Activated effector memory CD4-positive, alpha-beta T cell treated with Interleukin-2 at 50 U/mL for 16 hours (primary cell): ENCODE data around the gene RELCH.

ENCODE experiments used
- DNase-seq: peaks from one replicate; pipeline ENCODE4 v3.0.0-alpha.2; 2020

Gene RELCH

DNA sequence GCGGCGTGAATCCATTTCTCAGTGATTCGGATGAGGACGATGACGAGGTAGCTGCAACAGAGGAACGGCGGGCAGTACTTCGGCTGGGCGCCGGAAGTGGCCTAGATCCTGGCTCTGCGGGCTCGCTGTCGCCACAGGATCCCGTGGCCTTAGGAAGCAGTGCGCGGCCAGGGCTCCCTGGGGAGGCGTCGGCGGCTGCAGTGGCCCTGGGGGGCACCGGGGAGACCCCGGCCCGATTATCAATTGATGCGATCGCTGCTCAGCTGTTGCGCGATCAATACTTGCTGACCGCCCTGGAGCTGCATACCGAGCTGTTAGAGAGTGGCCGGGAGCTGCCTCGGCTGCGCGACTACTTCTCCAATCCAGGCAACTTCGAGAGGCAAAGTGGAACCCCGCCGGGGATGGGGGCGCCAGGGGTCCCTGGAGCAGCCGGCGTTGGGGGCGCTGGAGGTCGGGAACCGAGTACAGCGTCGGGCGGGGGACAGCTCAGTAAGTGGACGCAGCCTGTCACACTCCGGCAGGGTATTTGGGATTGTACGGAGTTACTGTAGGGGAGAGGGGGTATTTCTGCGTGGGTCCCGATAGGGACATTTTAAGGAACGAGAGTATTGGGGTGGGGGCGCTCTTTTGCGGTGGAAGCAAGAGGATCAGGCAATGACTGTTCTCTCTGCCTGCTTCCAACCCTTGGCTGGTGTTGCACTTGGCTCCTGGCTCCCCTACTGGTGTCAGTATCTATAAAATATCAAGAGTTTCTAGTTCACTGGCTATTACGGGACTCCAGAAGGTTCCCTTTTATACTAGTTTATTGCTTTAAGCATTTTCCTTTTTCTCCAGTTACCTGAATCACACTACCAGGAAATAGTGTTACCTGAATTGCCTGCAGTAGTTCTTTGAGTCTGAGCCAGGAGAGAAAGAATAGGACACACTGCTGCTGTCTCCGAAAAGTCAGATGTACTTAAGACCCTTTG is 772 bp downstream of the RELCH start:
- peak; percentile 5 for DNase-seq

DNA sequence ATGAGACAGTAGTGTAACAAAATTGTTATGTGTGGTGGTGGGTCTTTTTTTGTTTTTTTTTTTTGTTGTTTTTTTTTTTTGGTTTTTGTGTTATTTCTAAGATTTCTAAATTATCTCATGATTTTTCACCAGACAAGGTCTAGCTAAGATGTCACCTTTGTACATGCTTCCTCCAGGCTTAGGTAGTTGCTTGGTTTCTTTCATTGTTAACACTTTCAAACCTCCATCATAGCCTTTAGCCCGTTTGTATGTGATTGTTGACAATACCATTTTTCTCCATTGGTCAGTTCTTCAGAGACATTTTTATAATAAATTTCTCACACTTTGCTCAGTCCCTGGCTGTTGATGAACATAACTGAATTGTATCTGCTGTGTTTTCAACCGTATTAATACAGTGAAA is 2.2 kb downstream of the RELCH start:
- no peak for DNase-seq

DNA sequence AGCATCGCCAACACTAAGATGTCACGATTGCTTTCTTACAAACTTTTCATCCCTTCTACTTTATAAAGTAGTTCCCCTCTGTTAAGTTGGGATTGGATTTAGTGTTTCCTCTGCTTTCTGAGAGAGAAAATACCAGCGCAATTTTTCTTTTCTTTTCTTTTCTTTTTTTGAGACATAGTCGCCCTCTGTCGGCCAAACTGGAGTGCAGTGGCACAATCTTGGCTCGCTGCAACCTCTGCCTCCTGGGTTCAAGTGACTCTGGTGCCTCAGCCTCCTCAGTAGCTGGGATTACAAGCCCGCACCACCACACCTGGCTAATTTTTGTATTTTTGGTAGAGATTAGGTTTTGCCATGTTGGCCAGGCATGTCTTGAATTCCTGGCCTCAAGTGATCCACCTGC is 9.0 kb downstream of the RELCH start:
- no peak for DNase-seq

DNA sequence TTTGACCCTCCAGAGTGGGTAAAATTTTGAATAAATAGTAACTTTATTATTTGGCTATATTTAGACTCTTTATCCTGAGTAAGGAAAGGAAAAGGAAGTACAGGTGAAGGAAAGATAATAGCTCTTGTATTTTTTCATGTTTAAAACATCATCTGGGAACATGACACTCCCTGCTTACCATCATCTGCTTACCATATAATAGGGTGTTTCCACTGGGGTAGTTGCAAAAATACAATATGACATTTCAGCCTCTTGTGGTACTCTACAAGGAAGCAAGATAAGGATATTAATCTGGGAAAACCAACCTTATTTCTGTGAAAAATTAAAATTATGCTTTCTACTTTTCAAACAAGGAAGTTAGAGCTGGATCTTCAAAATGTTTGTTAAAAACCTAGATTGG is 9.9 kb downstream of the RELCH start:
- DNase-seq = no peak

DNA sequence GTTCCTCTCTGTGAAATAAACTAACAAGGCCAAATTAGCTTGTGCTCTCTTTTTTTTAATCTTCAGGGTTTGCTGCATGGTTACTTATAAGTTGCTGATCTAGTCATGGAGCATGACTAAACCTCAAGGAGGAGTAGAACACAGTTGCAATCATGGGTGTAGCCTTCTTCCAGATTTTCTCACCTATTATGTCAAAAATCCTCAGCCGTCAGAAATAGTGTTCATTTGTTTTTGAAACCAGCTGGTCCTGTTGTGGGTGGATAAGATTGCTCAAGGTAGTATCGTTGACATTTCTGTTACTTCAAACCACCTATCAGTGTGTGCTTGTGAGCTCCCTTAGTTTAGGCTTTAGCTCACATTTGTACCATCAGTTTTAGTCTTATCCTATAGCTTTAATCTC is 11.2 kb downstream of the RELCH start:
- DNase-seq = no peak

DNA sequence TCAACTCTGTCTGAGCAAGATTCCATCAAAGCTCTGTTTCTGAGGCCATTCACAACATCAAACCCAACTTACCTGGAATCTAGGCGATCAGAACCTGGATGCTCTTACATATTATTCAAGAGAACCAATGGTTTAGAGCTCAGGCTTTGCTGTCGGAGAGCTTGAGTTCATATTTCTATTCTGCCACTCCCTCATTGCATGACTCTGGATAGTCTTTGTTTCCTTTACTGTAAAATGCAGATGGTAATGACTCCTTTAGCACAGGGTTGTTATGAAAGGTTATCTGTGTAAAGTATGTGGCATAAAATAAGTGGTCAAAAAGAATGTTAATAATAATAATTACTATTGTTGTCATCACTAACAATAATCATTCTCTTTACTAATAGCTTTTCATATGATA is 12.6 kb downstream of the RELCH start:
- DNase-seq = no peak

DNA sequence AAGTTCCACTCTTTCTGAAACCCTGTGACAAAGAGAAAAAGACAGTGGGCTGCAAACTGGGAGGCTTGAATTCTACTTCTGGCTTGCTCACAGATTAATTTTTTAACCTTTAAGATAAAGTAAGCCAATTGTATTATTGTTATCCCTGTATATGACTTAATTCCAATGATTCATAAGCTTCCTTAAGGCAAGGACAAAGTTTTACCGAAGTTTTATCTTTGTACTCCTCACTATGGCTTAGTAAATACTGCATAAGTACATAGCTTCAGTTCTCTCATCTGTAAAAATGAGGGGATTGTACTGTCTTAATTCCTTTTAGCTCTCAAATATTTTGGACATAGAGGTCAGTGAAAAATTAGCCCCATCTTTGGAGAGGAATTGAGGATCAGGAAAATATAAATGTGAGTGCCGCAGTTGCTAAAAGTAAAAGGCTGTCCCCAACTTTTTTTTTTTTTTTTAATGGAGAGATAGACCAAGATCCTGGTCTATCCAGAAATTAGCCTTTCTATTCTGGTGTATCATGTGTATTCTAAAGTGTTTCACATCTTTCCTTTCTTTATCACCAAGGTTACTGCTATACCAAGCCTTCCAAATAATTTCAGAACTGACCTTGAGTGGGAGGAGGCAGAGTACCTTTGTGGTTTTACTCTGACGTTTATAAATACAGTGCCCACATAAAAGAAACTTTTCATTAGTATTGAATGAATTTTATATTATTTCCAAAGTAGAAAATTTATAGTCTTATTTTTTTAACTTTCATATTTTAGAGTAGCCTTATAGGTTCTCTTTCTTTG is 13.3 kb downstream of the RELCH start:
- no peak for DNase-seq

DNA sequence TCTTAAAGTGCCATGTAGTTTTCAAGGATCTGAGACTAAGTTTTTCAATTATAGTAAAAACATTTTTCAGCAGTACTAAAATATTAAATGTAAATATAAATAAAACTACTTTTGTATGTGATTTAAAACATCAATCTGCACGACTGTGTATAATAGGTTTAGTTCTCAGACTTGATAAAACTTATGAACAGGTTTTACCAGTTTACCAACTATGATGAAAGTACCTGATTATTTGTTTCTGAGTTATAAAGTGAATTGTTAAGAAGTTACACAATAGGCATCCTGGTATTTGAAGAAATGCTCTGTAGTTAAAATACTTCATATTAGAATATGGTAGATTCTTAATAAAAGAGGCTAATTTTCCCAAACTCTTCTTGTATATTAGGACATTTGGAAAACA is 14.8 kb downstream of the RELCH start:
- DNase-seq = no peak

DNA sequence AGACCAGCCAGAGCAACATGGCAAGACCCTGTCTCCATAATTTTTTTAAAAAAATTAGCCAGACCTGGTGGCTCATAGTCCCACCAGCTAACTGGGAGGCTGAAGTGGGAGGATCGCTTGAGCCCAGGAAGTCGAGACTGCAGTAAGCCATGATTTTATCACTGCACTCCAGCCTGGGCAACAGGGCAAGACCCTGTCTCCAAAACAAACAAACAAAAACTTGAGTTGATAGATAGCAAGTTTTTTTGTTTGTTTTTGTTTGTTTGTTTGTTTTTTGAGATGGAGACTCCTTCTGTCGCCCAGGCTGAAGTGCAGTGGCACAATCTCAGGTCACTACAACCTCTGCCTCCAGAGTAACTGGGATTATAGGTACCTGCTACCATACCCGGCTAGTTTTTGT is 18.8 kb downstream of the RELCH start:
- no peak for DNase-seq

DNA sequence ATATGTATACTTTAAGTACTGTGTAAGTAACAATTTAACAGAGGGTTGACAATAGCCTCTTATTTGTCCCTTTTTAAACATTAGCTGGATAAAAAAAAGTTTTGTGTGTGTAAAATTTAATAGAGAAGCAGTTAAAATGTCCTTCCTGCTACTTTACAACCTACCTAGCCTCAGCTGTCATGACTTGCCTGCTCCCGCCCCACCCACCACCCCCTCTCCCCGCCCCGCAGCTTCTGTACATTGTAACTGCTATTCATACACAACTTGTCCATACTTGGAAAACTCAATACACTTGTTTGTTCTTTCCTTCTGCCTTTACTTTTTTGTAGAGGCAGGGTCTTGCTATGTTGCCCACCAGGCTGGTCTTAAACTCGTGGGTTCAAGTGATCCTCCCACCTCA is 19.5 kb downstream of the RELCH start:
- no peak for DNase-seq

DNA sequence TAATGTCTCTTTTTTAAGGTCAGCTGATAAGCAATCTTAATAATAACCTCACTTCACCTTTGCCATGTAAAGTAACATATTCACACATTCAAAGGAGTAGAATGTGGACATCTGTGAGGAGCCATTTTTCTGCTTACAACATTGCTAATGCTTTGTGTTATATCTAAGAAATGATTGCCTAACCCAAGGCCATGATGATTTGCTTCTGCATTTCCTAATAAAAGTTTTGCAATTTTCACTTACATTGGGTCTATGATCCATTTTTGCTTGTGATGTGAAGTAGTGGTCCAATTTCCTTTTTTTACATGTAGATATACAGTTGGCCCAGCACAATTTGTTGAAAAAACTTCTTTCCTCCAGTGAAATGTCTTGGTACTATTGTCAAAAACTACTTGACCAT is 22.0 kb downstream of the RELCH start:
- no peak for DNase-seq

DNA sequence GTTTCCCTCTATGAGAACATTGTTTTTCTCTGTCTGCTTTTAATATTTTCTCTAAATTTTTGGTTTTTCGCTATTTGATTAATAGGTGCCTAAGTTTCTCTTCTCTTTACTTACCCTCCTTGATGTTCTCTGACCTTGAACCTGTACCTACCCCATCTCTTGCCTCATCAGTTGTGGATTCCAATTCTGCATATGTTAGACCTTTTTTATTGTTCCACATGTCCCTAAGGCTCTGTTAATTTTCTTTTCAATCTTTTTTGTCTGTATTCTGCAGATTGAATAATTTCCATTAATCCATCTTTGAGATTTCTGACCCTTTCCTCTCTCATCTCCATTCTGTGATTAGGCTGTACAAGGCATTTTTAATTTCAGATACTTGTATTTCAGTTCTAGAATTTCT is 23.1 kb downstream of the RELCH start:
- no peak for DNase-seq

DNA sequence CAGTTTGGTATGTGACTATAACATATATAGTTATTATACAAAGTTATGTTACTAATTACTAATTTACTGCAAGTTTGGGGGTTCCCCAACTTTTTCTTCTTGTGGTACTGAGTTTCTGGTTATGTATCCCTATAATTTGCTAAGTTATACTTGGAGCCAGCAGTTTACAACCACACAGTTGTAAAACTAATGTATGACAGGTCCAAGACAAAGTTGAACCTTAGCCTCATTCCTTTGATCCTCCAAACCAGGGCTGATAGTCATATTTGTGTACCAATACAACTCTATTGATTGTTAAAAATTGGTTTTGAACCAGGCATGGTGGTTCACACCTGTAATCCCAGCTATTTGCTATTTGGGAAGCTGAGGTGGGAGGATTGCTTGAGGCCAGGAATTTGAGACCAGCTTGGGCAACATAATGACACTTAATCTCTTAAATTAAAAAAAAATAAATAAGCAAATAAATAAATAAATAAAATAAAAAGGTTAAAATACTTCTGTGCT is 24.3 kb downstream of the RELCH start:
- no peak for DNase-seq

DNA sequence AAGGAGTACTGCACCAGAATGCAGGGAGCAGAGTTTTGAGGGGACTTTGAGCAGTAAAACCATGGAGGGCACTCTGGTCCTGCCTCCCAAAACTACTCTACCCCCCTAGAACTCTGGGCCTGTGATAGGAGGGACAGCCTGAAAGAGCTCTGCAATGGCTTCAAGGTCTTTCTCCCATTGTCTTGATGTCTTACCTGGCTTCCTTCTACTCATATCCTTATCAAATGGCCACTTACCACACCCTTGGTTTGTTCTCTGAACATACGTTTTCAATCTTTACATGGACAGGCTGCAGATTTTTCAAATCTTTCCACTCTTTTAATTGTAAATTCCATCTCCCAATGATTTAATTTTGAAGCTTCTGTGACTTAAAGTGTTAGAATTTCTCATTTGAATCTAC is 27.7 kb downstream of the RELCH start:
- DNase-seq = no peak

DNA sequence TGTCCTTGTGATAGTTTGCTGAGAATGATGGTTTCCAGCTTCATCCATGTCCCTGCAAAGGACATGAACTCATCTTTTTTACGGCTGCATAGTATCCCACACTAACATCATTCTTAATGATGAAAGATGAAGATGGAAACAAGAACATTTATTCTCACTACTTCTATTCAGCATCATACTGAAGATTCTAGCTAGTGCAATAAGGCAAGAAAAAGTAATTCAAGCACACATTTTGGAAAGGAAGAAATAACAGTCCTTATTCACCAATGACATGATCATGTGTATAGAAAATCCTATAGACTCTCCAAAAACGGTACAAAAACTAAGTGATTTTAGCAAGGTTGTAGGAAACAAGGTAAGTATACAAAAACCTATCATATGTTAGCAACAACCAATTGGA is 37.2 kb downstream of the RELCH start:
- no peak for DNase-seq

DNA sequence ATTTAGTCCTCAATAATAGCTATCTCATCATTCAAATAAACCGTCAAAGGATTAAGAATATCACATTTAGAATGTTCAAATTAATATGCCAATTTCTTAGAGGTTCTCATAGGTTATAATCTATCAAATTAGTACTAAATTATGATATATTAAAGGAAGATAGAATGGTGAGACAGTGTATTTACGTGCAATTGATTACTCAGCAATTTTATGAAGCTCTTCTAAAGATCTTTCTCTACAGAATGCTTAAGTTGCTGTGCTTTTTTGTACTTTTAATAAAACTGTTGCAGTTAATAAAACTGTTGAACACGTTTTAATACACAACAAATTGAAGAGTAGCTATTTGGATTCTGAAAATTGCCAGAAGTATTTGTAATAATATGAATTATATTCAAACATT is 39.0 kb downstream of the RELCH start:
- DNase-seq = no peak

DNA sequence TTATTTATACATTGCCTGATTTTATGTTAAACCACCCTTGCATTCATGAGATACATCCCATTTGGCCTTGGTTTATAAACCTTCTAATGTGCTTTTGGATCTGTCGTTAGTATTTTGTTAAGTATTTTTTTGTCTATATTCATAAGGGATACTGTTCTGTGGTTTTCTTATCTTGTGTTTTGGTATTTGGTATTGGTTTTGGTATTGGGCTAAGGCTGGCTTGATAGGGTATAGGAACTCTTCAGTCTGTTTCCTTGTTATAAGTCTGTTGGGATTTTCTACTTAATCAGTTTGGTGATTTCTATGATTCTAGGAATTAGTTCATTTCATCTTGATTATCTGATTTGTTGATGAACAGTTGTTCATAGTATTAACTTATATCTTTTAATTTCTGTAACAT is 49.2 kb downstream of the RELCH start:
- no peak for DNase-seq

DNA sequence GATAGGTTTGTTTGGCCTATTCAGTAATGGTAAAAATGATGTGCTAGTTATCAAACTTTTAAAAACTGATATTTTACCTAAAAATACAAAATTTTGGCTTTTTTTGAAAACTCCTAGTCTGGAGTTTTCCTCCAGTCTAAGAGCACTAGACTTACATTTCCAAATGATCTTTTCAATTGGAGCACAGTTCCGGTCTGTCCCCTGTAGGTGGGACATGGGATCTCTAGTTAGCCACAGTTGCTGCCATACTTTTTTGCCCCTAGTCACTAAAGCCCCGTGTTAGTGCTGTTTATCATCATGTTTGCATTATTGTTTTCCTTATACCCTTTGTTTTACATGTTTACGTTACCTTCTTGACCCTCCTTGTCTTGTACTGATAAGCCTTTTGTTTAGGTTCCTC is 52.4 kb downstream of the RELCH start:
- no peak for DNase-seq

DNA sequence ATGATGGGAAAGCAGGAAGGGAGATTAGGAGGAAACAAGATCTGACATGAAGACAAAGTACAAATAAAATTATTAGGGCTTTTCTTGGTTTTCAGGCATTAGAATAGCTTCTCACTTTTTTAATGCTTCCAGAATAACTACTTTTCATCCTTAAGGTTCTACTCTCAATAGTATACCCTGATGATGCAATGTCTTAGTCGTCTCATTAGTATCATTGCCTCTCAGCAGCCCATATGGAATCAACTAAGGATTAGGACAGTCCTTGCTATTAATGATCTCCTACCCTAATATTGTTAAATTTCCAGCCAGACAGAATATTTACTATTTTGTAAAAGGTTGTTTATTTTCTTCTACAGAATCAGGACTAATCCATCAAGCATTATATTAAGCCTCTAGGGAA is 55.9 kb downstream of the RELCH start:
- no peak for DNase-seq

DNA sequence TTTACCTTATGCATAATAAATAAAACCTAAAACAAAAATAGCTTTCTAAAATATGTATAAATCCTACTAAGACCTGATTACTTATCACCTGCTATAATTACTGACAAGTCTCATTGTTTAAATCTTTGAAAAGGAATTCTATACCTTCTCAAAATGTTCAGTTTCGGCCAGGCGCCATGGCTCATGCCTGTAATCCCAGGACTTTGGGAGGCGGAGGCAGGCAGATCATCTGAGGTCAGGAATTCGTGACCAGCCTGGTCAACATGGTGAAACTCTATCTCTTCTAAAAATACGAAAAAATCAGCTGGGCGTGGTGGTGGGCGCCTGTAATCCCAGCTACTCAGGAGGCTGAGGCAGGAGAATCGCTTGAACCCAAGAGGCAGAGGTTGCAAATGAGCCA is 58.1 kb downstream of the RELCH start:
- no peak for DNase-seq

DNA sequence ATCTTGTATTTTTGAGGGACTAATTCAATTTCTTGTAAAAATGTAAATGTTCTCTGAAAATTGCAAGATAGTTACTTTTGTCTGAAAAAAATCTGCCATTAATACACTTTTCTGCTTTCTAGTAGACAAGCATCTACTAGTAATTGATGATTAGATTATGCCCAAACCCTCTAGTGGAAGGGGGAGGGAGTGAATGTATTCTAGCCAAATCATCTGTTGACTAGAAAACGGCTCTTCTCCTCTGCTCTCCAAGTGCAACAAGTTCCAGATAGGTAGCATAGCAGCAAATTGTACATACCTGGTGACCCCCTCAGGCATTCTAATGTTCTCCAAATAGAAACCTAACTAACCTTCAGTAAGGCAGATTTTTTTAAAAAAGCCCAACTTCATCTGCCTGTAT is 58.6 kb downstream of the RELCH start:
- DNase-seq = no peak

DNA sequence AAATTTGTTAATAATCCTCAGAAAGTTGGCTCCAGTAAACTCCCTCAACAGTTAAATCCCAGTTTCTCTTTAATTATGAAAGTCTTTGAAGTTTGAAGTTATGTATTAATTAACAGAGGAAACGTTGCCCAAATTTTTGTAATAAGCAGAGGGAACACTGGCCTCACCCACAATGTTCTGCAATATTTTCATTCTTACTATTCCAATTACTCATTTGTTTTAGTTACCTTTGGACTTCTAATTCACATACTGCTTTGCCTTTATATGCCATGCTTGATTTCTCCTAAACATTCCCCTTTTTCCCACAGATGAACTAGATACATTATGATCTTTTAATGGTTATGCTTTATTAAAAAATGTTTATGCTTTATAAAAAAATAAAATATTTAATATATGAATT is 61.3 kb downstream of the RELCH start:
- DNase-seq = no peak

DNA sequence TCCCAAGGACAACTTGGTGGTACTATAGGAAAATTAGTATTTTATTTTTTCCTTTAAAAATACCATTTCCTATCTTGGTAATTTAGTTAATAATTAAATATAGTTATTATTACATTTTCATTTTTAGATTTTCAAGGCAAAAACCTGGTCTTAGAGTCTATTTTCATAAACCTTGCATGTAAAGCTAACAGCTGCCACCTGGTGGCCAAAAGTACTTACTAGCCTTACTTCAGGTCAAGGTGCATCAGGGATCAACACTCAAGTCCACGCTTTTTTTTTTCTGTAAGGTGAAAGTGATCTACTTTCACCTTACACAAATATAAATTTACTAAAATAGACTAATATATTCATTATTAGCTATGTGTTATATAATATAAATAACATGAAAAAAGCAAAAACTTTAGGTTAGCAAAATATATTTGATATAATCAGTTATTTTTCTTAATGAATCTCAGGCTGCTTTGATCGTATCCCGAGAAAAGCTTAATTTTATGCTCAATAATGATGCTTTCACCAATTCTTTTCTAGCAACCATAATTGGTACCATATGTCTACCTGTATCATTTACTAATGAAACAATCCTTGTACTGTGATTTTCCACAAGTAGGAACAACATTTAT is 62.5 kb downstream of the RELCH start:
- peak; percentile 32 for DNase-seq

DNA sequence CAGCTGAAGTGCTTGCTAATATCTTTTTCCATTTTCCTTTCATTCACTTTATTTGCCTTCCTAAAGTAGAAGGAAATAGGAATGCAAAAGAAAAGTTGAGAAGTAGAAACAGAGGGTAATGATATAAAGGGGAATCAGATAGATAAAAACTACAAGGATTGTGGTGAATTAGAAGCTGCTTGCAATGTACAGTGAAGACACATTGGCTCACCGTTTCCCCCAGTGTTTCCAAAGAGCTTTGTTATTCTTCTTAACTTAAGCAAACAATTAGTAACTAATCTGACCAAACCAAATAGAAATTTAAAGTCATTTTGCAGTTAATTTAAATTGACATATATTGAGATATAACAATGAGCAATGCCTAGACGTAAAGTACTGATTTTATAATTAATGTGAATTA is 63.4 kb downstream of the RELCH start:
- no peak for DNase-seq
